ENCODE results near the gene LRIF1. TPM values are rescaled to one million over a fixed set of nuclear protein-coding genes. Genes with fewer than 3 reads are reported as not detected.

LRIF1 gene
- total RNA-seq, 2 donors from 2014 or later: 13.7 to 20.1 TPM

GRCh38 chr1:110948038-110948810 is 15.5 kb downstream of the LRIF1 start:
- Mint-ChIP-seq H3K9me3 (no peaks in the 10 kb centered on the region), H3K36me3 (ENCODE audit: low read depth) (peaks cover 38% of the 10 kb centered on the region), H3K27me3 (ENCODE audit: insufficient read depth) (no peaks in the 10 kb centered on the region), H3K4me1 (no peaks in the 10 kb centered on the region), H3K27ac (no peak overlapping the region), H3K4me3 (no peak overlapping the region)
- Histone ChIP-seq H3K4me1 (ENCODE audit: control insufficient read depth, insufficient read depth, low read length) (no peaks in the 10 kb centered on the region), H3K27ac (ENCODE audit: low read depth, low read length) (no peak overlapping the region), H3K4me3 (ENCODE audit: low read length) (no peak overlapping the region), H3K36me3 (ENCODE audit: control insufficient read depth, insufficient read depth, low read length) (peaks cover 61% of the 10 kb centered on the region), H3K27me3 (ENCODE audit: control insufficient read depth, insufficient read depth, low read length, poor library complexity, severe bottlenecking) (no peaks in the 10 kb centered on the region), H3K9ac (ENCODE audit: extremely low read depth, low read length, poor library complexity, severe bottlenecking) (no peak overlapping the region), H3K9me3 (ENCODE audit: control insufficient read depth, low read length) (no peaks in the 10 kb centered on the region)
- DNase-seq: no peak
- WGBS, 2 experiments (ENCODE audit: insufficient coverage in 1 of 2, insufficient read length in 1 of 2): 91 to 94% methylated on average over 4 to 9 of the region's 10 CpGs
- TF ChIP-seq CTCF (conservative IDR thresholded peaks at IDR 0.05): no peak

GRCh38 chr1:110945626-110946025 is 18.1 kb downstream of the LRIF1 start:
- peaks cover 25% of the 10 kb centered on the region for H3K36me3 Mint-ChIP-seq (ENCODE audit: low read depth)
- no peaks in the 10 kb centered on the region for H3K4me1 Mint-ChIP-seq
- no peaks in the 10 kb centered on the region for H3K4me1 ChIP-seq (ENCODE audit: control insufficient read depth, insufficient read depth, low read length)
- no peaks in the 10 kb centered on the region for H3K9me3 ChIP-seq (ENCODE audit: control insufficient read depth, low read length)
- no peaks in the 10 kb centered on the region for H3K27me3 Mint-ChIP-seq (ENCODE audit: insufficient read depth)
- no peak overlapping the region for H3K4me3 Mint-ChIP-seq
- H3K9me3 Mint-ChIP-seq: no peaks in the 10 kb centered on the region
- WGBS, 2 experiments (ENCODE audit: insufficient coverage in 1 of 2, insufficient read length in 1 of 2): 93% methylated on average over 2 of the region's 2 CpGs; no CpG with 5 or more reads in 1 of the 2 experiments
- no peak overlapping the region for H3K4me3 ChIP-seq (ENCODE audit: low read length)
- H3K27ac Mint-ChIP-seq: no peak overlapping the region
- H3K36me3 ChIP-seq (ENCODE audit: control insufficient read depth, insufficient read depth, low read length): peaks cover 45% of the 10 kb centered on the region
- no peak for TF ChIP-seq CTCF (conservative IDR thresholded peaks at IDR 0.05)
- DNase-seq: no peak
- H3K9ac ChIP-seq (ENCODE audit: extremely low read depth, low read length, poor library complexity, severe bottlenecking): no peak overlapping the region
- H3K27ac ChIP-seq (ENCODE audit: low read depth, low read length): no peak overlapping the region
- peaks cover 9% of the 10 kb centered on the region for H3K27me3 ChIP-seq (ENCODE audit: control insufficient read depth, insufficient read depth, low read length, poor library complexity, severe bottlenecking)

- no peaks in the 10 kb centered on the region for H3K4me1 Mint-ChIP-seq
- peaks cover under 1% of the 10 kb centered on the region for H3K9me3 Mint-ChIP-seq
- no peak for TF ChIP-seq CTCF (conservative IDR thresholded peaks at IDR 0.05)
- Histone ChIP-seq H3K36me3 (ENCODE audit: control insufficient read depth, insufficient read depth, low read length) (peaks cover 37% of the 10 kb centered on the region), H3K9me3 (ENCODE audit: control insufficient read depth, low read length) (no peaks in the 10 kb centered on the region), H3K27ac (ENCODE audit: low read depth, low read length) (no peak overlapping the region), H3K4me3 (ENCODE audit: low read length) (no peak overlapping the region), H3K27me3 (ENCODE audit: control insufficient read depth, insufficient read depth, low read length, poor library complexity, severe bottlenecking) (peaks cover 9% of the 10 kb centered on the region), H3K9ac (ENCODE audit: extremely low read depth, low read length, poor library complexity, severe bottlenecking) (no peak overlapping the region), H3K4me1 (ENCODE audit: control insufficient read depth, insufficient read depth, low read length) (no peaks in the 10 kb centered on the region)
- no peak overlapping the region for H3K4me3 Mint-ChIP-seq
- peaks cover 25% of the 10 kb centered on the region for H3K36me3 Mint-ChIP-seq (ENCODE audit: low read depth)
- H3K27ac Mint-ChIP-seq: no peak overlapping the region
- 48 to 76% methylated on average over 3 of the region's 3 CpGs for WGBS, 2 experiments (ENCODE audit: insufficient coverage in 1 of 2, insufficient read length in 1 of 2)
- no peak for DNase-seq
- peaks cover 2% of the 10 kb centered on the region for H3K27me3 Mint-ChIP-seq (ENCODE audit: insufficient read depth)
These were observed 18.9 kb downstream of the LRIF1 start for GRCh38 chr1:110944806-110945205.
